GM12874 (cell line): ENCODE results near the gene SLC9A9.

Source experiments
- TF ChIP-seq, protein P1 (sequence below): IDR thresholded peaks from 2 replicates; pipeline ENCODE4 v1.5.1; 2011; ENCODE audit warnings: low read depth, mild to moderate bottlenecking, control low read depth, low read length, moderate library complexity; ENCODE audit not compliant: insufficient read depth

The SLC9A9 gene

GRCh38 chr3:143605233-143605950 lies 242.9 kb downstream of the SLC9A9 start:
- TF ChIP-seq, protein P1, sequence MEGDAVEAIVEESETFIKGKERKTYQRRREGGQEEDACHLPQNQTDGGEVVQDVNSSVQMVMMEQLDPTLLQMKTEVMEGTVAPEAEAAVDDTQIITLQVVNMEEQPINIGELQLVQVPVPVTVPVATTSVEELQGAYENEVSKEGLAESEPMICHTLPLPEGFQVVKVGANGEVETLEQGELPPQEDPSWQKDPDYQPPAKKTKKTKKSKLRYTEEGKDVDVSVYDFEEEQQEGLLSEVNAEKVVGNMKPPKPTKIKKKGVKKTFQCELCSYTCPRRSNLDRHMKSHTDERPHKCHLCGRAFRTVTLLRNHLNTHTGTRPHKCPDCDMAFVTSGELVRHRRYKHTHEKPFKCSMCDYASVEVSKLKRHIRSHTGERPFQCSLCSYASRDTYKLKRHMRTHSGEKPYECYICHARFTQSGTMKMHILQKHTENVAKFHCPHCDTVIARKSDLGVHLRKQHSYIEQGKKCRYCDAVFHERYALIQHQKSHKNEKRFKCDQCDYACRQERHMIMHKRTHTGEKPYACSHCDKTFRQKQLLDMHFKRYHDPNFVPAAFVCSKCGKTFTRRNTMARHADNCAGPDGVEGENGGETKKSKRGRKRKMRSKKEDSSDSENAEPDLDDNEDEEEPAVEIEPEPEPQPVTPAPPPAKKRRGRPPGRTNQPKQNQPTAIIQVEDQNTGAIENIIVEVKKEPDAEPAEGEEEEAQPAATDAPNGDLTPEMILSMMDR, result no peak

GRCh38 chr3:143604402-143605185 lies 243.7 kb downstream of the SLC9A9 start:
- TF ChIP-seq, protein P1, result no peak

DNA sequence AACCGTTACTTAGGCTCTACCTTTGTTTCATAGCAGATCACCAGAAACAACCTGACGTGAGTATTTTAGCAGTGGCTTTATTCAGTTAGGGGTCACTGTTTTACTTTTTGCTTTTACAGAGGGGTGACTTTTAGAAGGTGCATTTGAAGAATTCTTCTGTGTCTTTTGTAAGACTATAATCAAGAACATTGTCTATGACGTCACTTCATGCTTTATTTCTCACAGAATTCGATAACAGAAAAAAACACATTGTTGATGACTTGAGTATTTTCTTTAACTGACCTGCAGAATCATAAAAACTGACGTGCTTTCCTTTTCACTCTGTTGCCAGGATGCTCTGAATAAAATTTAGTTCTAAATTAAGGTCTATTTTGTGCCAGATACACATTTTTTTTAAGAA lies 244.5 kb downstream of the SLC9A9 start:
- TF ChIP-seq, protein P1, result no peak

DNA sequence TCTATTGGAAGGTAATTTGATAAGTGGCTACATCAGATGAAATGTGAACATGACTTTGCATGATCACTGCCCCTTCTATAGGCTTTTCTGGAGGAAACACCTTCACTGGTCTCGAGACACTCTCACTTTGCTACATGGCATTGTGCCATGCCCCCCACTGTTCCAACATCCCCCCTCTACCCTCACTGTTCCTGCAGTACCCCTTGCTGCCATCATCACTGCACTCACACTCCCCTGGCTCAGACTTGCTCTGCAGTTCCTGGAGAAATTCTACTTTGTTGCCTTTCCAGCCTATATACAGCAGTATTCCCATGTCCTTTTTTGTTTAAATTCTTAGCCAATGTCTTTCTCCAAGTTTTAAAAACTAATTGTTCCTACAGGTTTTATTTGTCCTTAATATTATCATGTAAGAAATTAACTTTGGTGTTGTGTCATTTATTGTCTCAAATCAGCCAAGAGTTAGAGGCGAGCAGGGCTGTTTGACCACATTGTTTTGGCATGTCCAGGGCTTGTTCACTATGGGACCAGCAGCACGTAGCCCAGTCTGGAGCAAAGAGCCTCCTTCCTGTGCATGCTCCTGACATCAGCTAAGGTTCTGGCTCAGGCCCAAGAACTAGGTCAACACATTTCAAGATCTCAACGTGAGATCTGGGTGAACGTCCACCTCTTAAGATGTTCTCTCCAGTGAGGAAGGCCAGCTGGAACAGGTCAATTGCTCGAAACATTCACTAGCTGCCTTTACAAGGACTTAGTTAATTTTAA lies 246.4 kb downstream of the SLC9A9 start:
- TF ChIP-seq, protein P1, result no peak

DNA sequence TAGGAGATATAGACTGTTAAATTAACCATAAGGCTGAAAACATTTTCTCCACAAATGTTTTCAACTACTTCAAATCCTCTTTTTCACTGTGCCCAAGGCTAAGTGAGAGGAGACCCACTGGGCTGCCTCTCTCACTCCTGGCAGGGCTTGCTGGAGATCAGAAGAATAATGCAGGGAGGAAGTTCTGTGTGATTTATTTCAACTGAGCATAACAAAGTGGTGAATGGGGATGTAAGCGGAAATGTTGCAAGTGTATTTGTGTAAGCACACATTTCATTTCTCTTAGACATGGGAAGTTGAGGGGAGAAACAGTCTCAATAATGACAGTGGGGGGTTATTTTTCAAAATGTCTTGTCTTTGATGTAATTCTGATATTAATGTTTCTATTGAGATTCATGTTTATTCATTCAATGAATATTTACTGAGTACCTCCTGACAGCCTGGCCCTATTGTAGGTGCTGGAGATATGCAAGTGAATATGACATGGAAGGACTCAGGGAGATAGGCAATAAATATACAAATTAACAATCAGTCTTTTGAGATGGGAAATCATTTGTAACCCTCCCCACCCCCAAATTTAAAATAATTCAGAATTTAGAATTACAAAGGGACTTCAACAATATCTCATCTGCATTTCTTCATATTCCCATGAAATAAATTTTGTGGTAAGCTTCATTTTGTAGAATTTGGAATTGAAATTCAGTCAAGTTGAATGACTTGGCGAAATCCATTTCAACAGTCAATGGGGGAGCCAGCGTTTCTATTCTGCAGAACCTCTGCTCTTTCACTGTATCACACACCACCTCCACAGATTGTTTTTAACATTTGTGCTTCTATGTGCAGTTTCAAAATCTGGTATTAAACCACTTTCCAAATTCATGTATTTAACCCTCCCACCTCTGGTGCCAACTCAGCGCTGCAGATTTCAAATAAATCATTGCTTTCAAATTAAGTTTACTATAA lies 247.2 kb downstream of the SLC9A9 start:
- TF ChIP-seq, protein P1, result no peak

DNA sequence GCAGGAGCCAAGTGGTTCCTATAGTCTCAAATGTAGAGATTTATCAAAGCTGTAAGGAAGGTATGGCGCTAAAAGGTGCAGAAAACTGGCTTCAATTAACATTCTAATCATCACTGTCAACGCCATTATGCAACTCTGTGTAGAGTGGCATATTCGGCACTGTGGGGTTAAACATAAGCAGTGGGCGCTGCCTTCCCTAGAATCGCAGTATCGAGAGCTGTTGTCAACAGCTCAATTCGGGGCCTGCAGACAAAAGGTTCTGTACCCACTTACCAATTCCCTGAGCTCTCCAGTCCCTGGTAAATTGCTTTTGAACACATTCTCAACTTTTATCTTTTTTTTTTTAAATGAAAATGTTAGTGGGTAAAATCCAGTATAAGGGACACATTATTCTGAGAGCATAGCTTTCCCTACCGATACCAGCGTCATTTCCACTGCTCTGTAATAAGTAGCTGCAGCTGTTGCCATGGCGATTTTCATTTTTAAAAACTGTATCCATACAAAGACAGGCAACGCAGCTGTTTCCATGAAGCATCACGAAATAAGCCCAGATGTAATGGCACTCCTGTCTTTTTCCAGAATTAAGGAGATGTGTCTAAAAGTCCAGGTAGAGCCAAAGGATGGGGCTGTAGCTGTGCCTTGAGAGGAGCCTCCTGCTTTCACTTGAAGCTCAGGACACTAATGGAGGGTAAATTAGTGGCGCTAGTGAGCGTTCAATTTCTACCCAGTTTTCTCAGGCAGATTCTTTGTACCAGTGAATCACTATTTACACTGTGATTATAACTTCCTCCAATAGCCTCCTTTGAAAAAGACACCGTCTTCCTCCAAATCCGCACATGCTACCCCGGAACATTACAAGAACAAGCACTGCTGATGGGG lies 250.3 kb downstream of the SLC9A9 start:
- TF ChIP-seq, protein P1, result no peak
